HG02798 (cell line): Measurements from ENCODE around the gene CALML6.
"Not testable (repeated sequence)": the region's sequence is repeated elsewhere in the genome, so short reads cannot be mapped to it uniquely, and the experiment has no call there.

Experiments used
- ATAC-seq: cut with Tn5 transposase; IDR thresholded peaks from one replicate; pipeline ENCODE4 v1.9.1; 2021; ENCODE audit warnings: mild to moderate bottlenecking; ENCODE audit not compliant: unreplicated experiment, poor library complexity

The CALML6 gene

GRCh38 chr1:1914971-1915692 lies at the start of gene CALML6:
Gene CALML6, plus strand, starts transcription at chr1:1915260. Its CDS starts 21 bp downstream, at chr1:1915281.
- no peak for ATAC-seq

- no peak for ATAC-seq
Measured at GRCh38 chr1:1867164-1867563, 47.9 kb upstream of the CALML6 start.

GRCh38 chr1:1869469-1869868 lies 45.6 kb upstream of the CALML6 start:
- no peak for ATAC-seq

GRCh38 chr1:1872329-1872994 lies 42.6 kb upstream of the CALML6 start:
- ATAC-seq = no peak

- ATAC-seq = no peak
Measured at GRCh38 chr1:1873186-1873585, 41.9 kb upstream of the CALML6 start.

GRCh38 chr1:1874901-1875300 lies 40.2 kb upstream of the CALML6 start:
- no peak for ATAC-seq

- ATAC-seq = no peak
Measured at GRCh38 chr1:1875932-1876331, 39.1 kb upstream of the CALML6 start.

- ATAC-seq = no peak
Measured at GRCh38 chr1:1876335-1876930, 38.6 kb upstream of the CALML6 start.

GRCh38 chr1:1877865-1878436 lies 37.1 kb upstream of the CALML6 start:
- ATAC-seq = no peak

GRCh38 chr1:1879942-1880341 lies 35.1 kb upstream of the CALML6 start:
- ATAC-seq = no peak

GRCh38 chr1:1880617-1881312 lies 34.3 kb upstream of the CALML6 start:
- no peak for ATAC-seq

GRCh38 chr1:1881727-1882126 lies 33.3 kb upstream of the CALML6 start:
- no peak for ATAC-seq

GRCh38 chr1:1883092-1883873 lies 31.8 kb upstream of the CALML6 start:
- ATAC-seq = no peak

GRCh38 chr1:1883890-1884289 lies 31.2 kb upstream of the CALML6 start:
- ATAC-seq = not testable (repeated sequence)

GRCh38 chr1:1889090-1889750 lies 25.8 kb upstream of the CALML6 start:
- no peak for ATAC-seq

GRCh38 chr1:1889847-1890505 lies 25.1 kb upstream of the CALML6 start:
- peak; percentile 33 for ATAC-seq

- ATAC-seq = peak; percentile 77
Measured at GRCh38 chr1:1890506-1891348, 24.3 kb upstream of the CALML6 start, which contains the start of gene GNB1. Gene GNB1, minus strand, starts transcription at chr1:1891087. Its CDS starts 65,634 bp downstream, at chr1:1825453.
